WTC11 (cell line): Measurements from ENCODE around the gene ATAD2B. TPM values are rescaled to one million over a fixed set of nuclear protein-coding genes. Genes with fewer than 3 reads are reported as not detected.

Experiments
- ATAC-seq: fragments of 200-7000 bp; cut with Tn5 transposase; 2 replicates; pipeline ENCODE4 v1.10.0; 2021; ENCODE audit warnings: mild to moderate bottlenecking, moderate library complexity
- CTCF ChIA-PET: fragments of 300-600 bp; sonication (Branson Sonifier 250); formaldehyde crosslinking; loops from one replicate; lab custom pipeline; 2021; ENCODE audit warnings: antibody characterized with exemption; lab: Charles Lee
- POLR2A ChIA-PET: fragments of 350-600 bp; sonication (Branson Sonifier 250); formaldehyde crosslinking; loops from one replicate; lab custom pipeline; 2021; ENCODE audit warnings: antibody characterized with exemption; lab: Charles Lee
- DNase-seq: peaks from one replicate; pipeline ENCODE4 v3.0.0; 2021; ENCODE audit warnings: low spot score
- H3K27ac Mint-ChIP-seq: 2 replicates; pipeline ENCODE4 v1.8.0; 2021; ENCODE audit warnings: mixed read lengths
- H3K27me3 Mint-ChIP-seq: 2 replicates; pipeline ENCODE4 v1.8.0; 2021; ENCODE audit warnings: low read depth, mild to moderate bottlenecking, moderate library complexity, mixed read lengths
- H3K36me3 Mint-ChIP-seq: 2 replicates; pipeline ENCODE4 v1.8.0; 2021; ENCODE audit warnings: mixed read lengths
- H3K4me1 Mint-ChIP-seq: 2 replicates; pipeline ENCODE4 v1.8.0; 2022; ENCODE audit warnings: mixed read lengths
- H3K4me3 Mint-ChIP-seq: 2 replicates; pipeline ENCODE4 v1.8.0; 2021; ENCODE audit warnings: mild to moderate bottlenecking, moderate library complexity, mixed read lengths
- H3K9me3 Mint-ChIP-seq: 2 replicates; pipeline ENCODE4 v1.8.0; 2021; ENCODE audit warnings: mixed read lengths
- GTF2I ChIP-seq: fragments of 250-450 bp; sonication (Bioruptor Pico); conservative IDR thresholded peaks from 2 replicates; pipeline ENCODE4 v1.4.0; 2021; ENCODE audit warnings: mild to moderate bottlenecking
- HMGXB4 ChIP-seq: sonication (generic); formaldehyde crosslinking; IDR thresholded peaks from 2 replicates; pipeline ENCODE4 v1.8.1; 2023; ENCODE audit warnings: mild to moderate bottlenecking, moderate library complexity, missing genetic modification reagents
- JAZF1 ChIP-seq: fragments of 250-450 bp; sonication (Bioruptor Pico); IDR thresholded peaks from 2 replicates; pipeline ENCODE4 v1.9.0; 2021; ENCODE audit warnings: moderate library complexity, mild to moderate bottlenecking, inconsistent platforms
- PRRX2 ChIP-seq: fragments of 250-450 bp; sonication (Bioruptor Pico); IDR thresholded peaks from 2 replicates; pipeline ENCODE4 v1.8.0; 2021; ENCODE audit warnings: mild to moderate bottlenecking
- SOX15 ChIP-seq: fragments of 250-450 bp; sonication (Bioruptor Pico); IDR thresholded peaks from 2 replicates; pipeline ENCODE4 v1.9.0; 2021; ENCODE audit warnings: mild to moderate bottlenecking
- TCF7 ChIP-seq: sonication (generic); formaldehyde crosslinking; IDR thresholded peaks from 2 replicates; pipeline ENCODE4 v1.8.0; 2022; ENCODE audit warnings: mild to moderate bottlenecking, low read depth, missing genetic modification reagents, moderate library complexity
- TEAD4 ChIP-seq: sonication (generic); formaldehyde crosslinking; IDR thresholded peaks from 2 replicates; pipeline ENCODE4 v1.8.0; 2022; ENCODE audit warnings: mild to moderate bottlenecking, missing genetic modification reagents
- ZBTB21 ChIP-seq: sonication (generic); formaldehyde crosslinking; IDR thresholded peaks from 2 replicates; pipeline ENCODE4 v1.8.1; 2023; ENCODE audit warnings: mild to moderate bottlenecking, missing genetic modification reagents, borderline replicate concordance
- ZNF121 ChIP-seq: sonication (generic); formaldehyde crosslinking; IDR thresholded peaks from 2 replicates; pipeline ENCODE4 v1.8.0; 2023; ENCODE audit warnings: missing genetic modification reagents
- ZNF317 ChIP-seq: sonication (generic); formaldehyde crosslinking; IDR thresholded peaks from 2 replicates; pipeline ENCODE4 v1.8.1; 2023; ENCODE audit warnings: low read depth, mild to moderate bottlenecking, moderate library complexity, missing genetic modification reagents, borderline replicate concordance
- total RNA-seq: library from RNA; stranded (reverse); gene quantifications from 3 replicates; pipeline ENCODE4 v1.2.3, GENCODE V29; 2021
- TF ChIP-seq, protein P1 (sequence below): sonication (generic); formaldehyde crosslinking; IDR thresholded peaks from 2 replicates; pipeline ENCODE4 v1.8.1; 2022; ENCODE audit warnings: mild to moderate bottlenecking, moderate library complexity, missing genetic modification reagents
- TF ChIP-seq, protein P2 (sequence below): fragments of 250-450 bp; sonication (Bioruptor Pico); conservative IDR thresholded peaks from 2 replicates; pipeline ENCODE4 v1.9.0; 2021; ENCODE audit warnings: mild to moderate bottlenecking
- TF ChIP-seq, protein P3 (sequence below): sonication (generic); formaldehyde crosslinking; IDR thresholded peaks from 2 replicates; pipeline ENCODE4 v1.8.0; 2022; ENCODE audit warnings: mild to moderate bottlenecking, missing genetic modification reagents

ATAD2B gene
- total RNA-seq, 1 experiment from 2014 or later = 21.5 TPM

- Mint-ChIP-seq H3K4me3 (no peak overlapping the region), H3K27me3 (no peaks in the 10 kb centered on the region), H3K36me3 (no peaks in the 10 kb centered on the region), H3K9me3 (no peaks in the 10 kb centered on the region), H3K4me1 (no peaks in the 10 kb centered on the region), H3K27ac (peak overlapping the region; percentile 81)
- ChIA-PET POLR2A (no interaction called here), CTCF (interaction anchor here (0.6 to 1.5 kb wide), 10 partner anchors 8 to 299 kb away, joined by 3 to 7 read pairs (median 3); partner anchors contain the start of genes ATAD2B, TP53I3 and WDCP)
- peak; percentile 39 for DNase-seq
- ATAC-seq = peak; percentile 99
- no peak for TF ChIP-seq GTF2I (CRISPR knock-in tag)
These were observed 122.9 kb downstream of the ATAD2B start for GRCh38 chr2:23803965-23804542.

DNA sequence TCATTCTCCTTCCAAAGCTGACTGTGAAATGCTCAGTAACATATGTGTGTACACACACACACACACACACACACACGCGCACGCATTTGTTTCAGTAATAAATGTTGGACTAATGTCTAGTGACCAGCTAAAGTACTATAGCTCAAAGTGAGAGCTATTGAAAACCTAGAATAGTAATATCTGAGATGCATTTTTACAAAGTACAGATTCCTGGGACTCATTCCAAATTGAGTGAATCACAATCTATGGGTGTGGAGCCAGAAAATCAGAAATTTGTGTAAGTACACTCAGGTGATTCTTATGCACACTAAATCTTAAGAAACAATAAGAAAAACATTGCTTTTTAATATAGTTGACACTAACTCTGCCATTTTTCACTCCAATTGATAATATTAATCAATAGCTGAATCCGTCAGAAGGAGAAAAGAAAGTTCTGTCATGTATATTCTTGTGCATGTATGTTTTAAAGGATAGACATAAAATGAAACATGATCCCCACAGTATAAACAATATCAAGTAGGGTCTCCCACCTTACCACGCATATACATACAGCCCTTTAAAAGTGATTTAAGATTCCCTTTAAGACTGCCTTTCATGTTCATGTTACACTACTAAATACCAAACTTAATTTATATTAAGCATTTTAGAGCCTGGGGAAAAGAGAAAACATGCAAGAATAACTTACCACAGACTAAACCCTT, 123.5 kb downstream of the ATAD2B start:
- ATAC-seq (no peak), DNase-seq (no peak)
- Mint-ChIP-seq H3K4me1 (no peaks in the 10 kb centered on the region), H3K27ac (no peak overlapping the region), H3K9me3 (no peaks in the 10 kb centered on the region), H3K36me3 (no peaks in the 10 kb centered on the region), H3K4me3 (no peak overlapping the region), H3K27me3 (no peaks in the 10 kb centered on the region)
- ChIA-PET CTCF (interaction anchor here (1.0 to 1.5 kb wide), 6 partner anchors 9 to 281 kb away, joined by 3 to 7 read pairs (median 4); partner anchors contain the start of genes ATAD2B and TP53I3), POLR2A (no interaction called here)
- no peak for TF ChIP-seq ZBTB21 (CRISPR knock-in tag)

DNA sequence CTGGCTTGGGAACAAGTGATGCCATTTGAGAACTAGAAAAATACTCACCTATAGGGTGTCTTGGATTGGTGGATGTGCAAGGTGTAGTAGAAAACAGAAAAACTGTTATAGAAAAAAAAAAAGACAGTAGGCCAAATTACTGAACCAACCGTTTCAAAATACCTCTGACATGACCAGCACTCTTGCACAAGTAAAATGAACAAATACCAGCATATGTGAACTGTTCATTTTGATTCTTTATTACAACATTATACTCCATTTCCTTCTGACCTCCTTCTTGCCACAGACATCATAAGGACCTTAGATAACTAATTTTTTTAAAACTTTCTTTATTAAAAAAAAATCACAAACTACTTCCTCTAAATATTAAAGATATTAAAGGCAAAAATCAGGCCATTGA, 125.5 kb downstream of the ATAD2B start:
- POLR2A ChIA-PET = no interaction called here
- no peak overlapping the region for H3K27ac Mint-ChIP-seq
- DNase-seq (no peak), ATAC-seq (no peak)
- H3K4me3 Mint-ChIP-seq = no peak overlapping the region
- no peaks in the 10 kb centered on the region for H3K27me3 Mint-ChIP-seq
- no peaks in the 10 kb centered on the region for H3K9me3 Mint-ChIP-seq
- TF ChIP-seq, protein P1, sequence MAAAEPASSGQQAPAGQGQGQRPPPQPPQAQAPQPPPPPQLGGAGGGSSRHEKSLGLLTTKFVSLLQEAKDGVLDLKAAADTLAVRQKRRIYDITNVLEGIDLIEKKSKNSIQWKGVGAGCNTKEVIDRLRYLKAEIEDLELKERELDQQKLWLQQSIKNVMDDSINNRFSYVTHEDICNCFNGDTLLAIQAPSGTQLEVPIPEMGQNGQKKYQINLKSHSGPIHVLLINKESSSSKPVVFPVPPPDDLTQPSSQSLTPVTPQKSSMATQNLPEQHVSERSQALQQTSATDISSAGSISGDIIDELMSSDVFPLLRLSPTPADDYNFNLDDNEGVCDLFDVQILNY (CRISPR knock-in tag) = no peak
- TF ChIP-seq, protein P2, sequence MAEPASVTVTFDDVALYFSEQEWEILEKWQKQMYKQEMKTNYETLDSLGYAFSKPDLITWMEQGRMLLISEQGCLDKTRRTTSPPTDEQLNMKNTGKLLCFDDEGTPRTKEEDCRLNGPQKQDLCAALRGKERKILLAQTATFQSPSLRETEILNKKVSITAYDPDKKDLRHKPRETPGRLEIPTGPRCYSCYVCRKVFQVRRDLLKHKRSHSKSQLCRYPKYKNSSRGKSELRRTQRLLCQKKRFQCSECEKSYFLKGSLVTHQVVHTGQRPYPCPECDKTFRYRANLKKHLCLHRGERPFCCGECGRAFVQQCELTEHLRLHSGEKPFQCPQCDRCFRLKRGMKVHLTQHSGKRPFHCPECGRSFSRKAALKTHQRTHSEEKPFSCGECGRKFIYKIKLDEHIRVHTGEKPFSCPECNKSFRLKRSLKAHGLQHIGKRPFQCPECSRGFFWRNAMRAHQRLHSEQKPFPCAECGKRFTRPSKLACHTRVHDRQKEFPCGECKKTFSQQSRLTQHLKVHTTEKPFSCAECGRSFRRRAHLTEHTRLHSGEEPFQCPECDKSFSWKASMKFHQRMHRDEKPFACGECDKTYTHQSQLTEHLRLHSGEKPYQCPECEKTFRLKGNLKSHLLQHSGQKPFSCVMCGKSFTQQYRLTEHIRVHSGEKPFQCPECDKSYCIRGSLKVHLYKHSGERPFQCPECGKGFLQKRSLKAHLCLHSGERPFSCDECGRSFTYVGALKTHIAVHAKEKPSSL (CRISPR knock-in tag) = no peak
- no peak for TF ChIP-seq TEAD4 (CRISPR knock-in tag)
- no peaks in the 10 kb centered on the region for H3K36me3 Mint-ChIP-seq
- H3K4me1 Mint-ChIP-seq = no peaks in the 10 kb centered on the region
- CTCF ChIA-PET = interaction anchor here (0.6 kb wide), 1 partner anchor 246 kb away, joined by 3 read pairs; the partner anchor contains the start of gene WDCP

DNA sequence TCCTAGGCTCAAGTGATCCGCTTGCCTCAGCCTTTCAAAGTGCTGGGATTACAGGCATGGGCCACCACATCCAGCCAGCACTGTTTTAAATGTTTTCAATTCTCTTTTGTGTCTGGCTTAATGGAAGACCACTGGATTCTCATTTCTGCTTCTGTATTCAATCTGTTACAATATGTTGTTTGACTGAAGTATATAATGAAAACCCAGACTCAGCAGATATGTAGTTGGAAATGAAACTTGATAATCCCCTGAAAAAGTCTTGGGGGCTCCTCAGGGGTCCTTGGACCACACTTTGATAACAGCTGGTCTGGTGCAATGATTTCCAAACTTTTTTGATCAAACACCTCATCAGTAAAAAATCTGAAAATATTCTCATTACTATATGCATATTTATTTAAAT, 132.7 kb downstream of the ATAD2B start:
- ATAC-seq (no peak), DNase-seq (no peak)
- Mint-ChIP-seq H3K27me3 (no peaks in the 10 kb centered on the region), H3K27ac (no peak overlapping the region), H3K4me1 (no peaks in the 10 kb centered on the region), H3K36me3 (no peaks in the 10 kb centered on the region), H3K9me3 (no peaks in the 10 kb centered on the region), H3K4me3 (no peak overlapping the region)
- ChIA-PET CTCF (no interaction called here), POLR2A (no interaction called here)
- TF ChIP-seq TCF7 (CRISPR knock-in tag) (no peak), PRRX2 (CRISPR knock-in tag) (no peak), SOX15 (CRISPR knock-in tag) (no peak), HMGXB4 (CRISPR knock-in tag) (no peak), JAZF1 (CRISPR knock-in tag) (no peak), ZNF121 (CRISPR knock-in tag) (no peak), ZNF317 (no peak)
- TF ChIP-seq, protein P3, sequence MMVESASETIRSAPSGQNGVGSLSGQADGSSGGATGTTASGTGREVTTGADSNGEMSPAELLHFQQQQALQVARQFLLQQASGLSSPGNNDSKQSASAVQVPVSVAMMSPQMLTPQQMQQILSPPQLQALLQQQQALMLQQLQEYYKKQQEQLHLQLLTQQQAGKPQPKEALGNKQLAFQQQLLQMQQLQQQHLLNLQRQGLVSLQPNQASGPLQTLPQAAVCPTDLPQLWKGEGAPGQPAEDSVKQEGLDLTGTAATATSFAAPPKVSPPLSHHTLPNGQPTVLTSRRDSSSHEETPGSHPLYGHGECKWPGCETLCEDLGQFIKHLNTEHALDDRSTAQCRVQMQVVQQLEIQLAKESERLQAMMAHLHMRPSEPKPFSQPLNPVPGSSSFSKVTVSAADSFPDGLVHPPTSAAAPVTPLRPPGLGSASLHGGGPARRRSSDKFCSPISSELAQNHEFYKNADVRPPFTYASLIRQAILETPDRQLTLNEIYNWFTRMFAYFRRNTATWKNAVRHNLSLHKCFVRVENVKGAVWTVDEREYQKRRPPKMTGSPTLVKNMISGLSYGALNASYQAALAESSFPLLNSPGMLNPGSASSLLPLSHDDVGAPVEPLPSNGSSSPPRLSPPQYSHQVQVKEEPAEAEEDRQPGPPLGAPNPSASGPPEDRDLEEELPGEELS (CRISPR knock-in tag) = no peak
- TF ChIP-seq, protein P1 (CRISPR knock-in tag) = no peak
